Measurements from ENCODE around the gene ASPRV1.

Gene ASPRV1

GRCh38 chr2:69965756-69966445, 4.5 kb upstream of the ASPRV1 start:
- Histone ChIP-seq H3K9me3 (ENCODE audit: severe bottlenecking) (no peaks in the 10 kb centered on the region), H3K27me3 (ENCODE audit: insufficient read depth, poor library complexity, severe bottlenecking) (no peaks in the 10 kb centered on the region), H3K4me3 (ENCODE audit: severe bottlenecking) (no peak overlapping the region), H3K4me1 (ENCODE audit: insufficient read depth, poor library complexity, severe bottlenecking) (no peaks in the 10 kb centered on the region), H3K36me3 (ENCODE audit: low read depth) (no peaks in the 10 kb centered on the region), H3K27ac (ENCODE audit: poor library complexity, severe bottlenecking) (no peak overlapping the region)
- ATAC-seq (ENCODE audit: low read depth) (no peak), DNase-seq (ENCODE audit: low spot score) (no peak)
- TF ChIP-seq, protein P1, sequence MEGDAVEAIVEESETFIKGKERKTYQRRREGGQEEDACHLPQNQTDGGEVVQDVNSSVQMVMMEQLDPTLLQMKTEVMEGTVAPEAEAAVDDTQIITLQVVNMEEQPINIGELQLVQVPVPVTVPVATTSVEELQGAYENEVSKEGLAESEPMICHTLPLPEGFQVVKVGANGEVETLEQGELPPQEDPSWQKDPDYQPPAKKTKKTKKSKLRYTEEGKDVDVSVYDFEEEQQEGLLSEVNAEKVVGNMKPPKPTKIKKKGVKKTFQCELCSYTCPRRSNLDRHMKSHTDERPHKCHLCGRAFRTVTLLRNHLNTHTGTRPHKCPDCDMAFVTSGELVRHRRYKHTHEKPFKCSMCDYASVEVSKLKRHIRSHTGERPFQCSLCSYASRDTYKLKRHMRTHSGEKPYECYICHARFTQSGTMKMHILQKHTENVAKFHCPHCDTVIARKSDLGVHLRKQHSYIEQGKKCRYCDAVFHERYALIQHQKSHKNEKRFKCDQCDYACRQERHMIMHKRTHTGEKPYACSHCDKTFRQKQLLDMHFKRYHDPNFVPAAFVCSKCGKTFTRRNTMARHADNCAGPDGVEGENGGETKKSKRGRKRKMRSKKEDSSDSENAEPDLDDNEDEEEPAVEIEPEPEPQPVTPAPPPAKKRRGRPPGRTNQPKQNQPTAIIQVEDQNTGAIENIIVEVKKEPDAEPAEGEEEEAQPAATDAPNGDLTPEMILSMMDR (IDR thresholded peaks at IDR 0.05; ENCODE audit: poor library complexity, severe bottlenecking): no peak

DNA sequence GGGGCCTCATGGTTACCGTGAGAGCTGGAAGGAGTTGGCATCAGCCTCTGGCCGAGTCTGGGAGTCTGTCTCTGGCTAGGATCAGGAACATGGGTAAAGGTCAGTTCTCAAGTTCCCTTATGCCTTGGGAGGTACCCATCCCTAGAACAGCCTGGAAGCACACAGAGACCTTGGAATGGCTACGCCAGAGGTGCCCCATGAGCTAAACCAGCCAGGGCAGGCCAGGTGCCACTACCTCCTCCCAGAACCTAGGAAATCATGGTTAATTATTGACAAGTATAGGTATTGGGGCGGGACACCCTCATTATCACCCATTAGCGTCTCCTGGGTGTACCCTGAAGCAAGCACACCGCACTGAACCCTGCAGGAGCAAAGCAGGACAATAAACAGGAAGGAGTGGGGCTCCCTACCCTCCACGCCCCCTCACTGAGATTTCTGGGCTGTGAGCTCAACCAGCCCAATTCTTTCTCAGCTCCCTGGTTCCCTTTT, 3.0 kb upstream of the ASPRV1 start:
- no peak for DNase-seq (ENCODE audit: low spot score)
- Histone ChIP-seq H3K9me3 (ENCODE audit: severe bottlenecking) (no peaks in the 10 kb centered on the region), H3K36me3 (ENCODE audit: low read depth) (no peaks in the 10 kb centered on the region), H3K27me3 (ENCODE audit: insufficient read depth, poor library complexity, severe bottlenecking) (no peaks in the 10 kb centered on the region), H3K4me3 (ENCODE audit: severe bottlenecking) (no peak overlapping the region), H3K27ac (ENCODE audit: poor library complexity, severe bottlenecking) (no peak overlapping the region), H3K4me1 (ENCODE audit: insufficient read depth, poor library complexity, severe bottlenecking) (no peaks in the 10 kb centered on the region)
- TF ChIP-seq, protein P1 (IDR thresholded peaks at IDR 0.05; ENCODE audit: poor library complexity, severe bottlenecking): no peak
- no peak for ATAC-seq (ENCODE audit: low read depth)

DNA sequence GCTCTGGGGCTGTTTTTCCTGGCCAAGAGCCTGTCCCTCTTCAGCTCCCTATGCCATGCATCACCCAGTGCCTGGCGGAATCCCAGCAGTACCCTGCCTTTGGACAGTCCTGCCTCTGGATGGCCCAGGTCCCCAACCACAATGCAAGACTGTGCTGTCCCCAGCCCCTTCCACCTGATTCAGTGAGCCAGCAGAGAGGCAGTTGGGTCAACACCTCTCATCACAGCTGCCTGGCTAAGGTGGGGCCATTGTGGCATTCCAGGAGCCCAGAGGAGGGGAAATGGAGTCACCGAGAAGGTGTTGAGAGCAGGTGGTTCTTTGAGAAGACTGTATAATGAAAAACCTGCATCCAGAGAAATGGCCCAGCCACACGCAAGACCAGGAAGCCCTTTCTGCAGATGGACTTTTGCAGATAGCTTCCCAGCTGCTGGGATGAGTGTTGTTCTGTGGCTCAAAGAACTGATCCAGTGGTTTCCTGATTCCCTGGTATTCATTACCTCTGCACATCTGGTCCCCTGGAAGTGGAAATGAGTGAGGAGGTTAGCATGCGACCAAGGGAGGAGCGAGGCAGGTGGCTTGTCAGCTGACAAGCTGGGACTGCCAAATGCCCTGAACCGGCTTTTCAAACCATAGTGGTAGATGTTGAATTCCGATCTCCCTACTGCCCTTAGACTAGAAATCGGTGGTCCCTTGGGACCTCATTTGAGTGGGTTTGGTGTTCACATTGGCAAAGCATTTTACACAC, 1.7 kb upstream of the ASPRV1 start:
- Histone ChIP-seq H3K27me3 (ENCODE audit: insufficient read depth, poor library complexity, severe bottlenecking) (no peaks in the 10 kb centered on the region), H3K27ac (ENCODE audit: poor library complexity, severe bottlenecking) (no peak overlapping the region), H3K36me3 (ENCODE audit: low read depth) (no peaks in the 10 kb centered on the region), H3K4me3 (ENCODE audit: severe bottlenecking) (no peak overlapping the region), H3K4me1 (ENCODE audit: insufficient read depth, poor library complexity, severe bottlenecking) (no peaks in the 10 kb centered on the region), H3K9me3 (ENCODE audit: severe bottlenecking) (no peaks in the 10 kb centered on the region)
- ATAC-seq (ENCODE audit: low read depth) (no peak), DNase-seq (ENCODE audit: low spot score) (no peak)
- TF ChIP-seq, protein P1 (IDR thresholded peaks at IDR 0.05; ENCODE audit: poor library complexity, severe bottlenecking): no peak

DNA sequence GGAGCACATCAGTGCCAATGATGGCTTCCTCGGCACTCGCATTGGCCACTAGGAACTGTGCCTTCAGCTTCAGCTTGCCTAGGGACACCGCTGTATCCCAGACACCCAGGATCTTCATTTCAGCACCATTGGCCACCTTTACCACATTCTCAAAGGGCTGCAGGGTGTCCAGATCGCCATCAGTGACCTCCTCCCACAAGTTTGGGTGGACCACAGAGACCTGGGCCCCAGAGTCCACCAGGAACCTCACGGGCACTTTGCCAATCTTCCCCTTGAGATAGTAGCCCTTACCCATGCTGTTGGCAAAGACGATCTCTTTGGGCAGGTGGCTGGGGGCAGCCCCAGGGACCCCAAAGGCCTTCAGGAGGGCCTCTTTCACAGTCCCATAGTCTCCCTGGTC, 610 bp downstream of the ASPRV1 start:
- DNase-seq (ENCODE audit: low spot score): no peak
- Histone ChIP-seq H3K27me3 (ENCODE audit: insufficient read depth, poor library complexity, severe bottlenecking) (no peaks in the 10 kb centered on the region), H3K9me3 (ENCODE audit: severe bottlenecking) (no peaks in the 10 kb centered on the region), H3K4me3 (ENCODE audit: severe bottlenecking) (no peak overlapping the region), H3K36me3 (ENCODE audit: low read depth) (no peaks in the 10 kb centered on the region), H3K27ac (ENCODE audit: poor library complexity, severe bottlenecking) (no peak overlapping the region), H3K4me1 (ENCODE audit: insufficient read depth, poor library complexity, severe bottlenecking) (no peaks in the 10 kb centered on the region)
- TF ChIP-seq, protein P1 (IDR thresholded peaks at IDR 0.05; ENCODE audit: poor library complexity, severe bottlenecking): no peak
- no peak for ATAC-seq (ENCODE audit: low read depth)

DNA sequence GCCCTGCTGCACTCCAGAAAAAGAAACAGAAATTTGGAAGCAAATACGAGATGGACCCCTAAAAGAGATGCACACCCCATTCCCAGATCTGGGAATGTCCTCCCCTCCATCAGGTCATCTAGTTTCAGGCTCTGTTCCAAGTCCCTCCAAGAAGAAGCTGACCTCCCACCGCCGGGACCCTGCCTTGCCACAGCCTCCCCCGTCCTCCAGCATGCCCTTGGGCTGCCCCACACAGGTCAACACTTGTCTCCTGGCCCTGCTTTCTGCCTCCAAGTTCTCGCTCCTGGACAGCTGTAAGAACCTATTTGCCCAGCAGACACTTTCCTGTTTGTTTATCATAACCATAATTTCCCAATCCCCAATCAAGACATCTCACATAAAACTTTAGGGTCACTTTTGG, 2.0 kb downstream of the ASPRV1 start:
- DNase-seq (ENCODE audit: low spot score): no peak
- Histone ChIP-seq H3K4me3 (ENCODE audit: severe bottlenecking) (no peak overlapping the region), H3K36me3 (ENCODE audit: low read depth) (no peaks in the 10 kb centered on the region), H3K27ac (ENCODE audit: poor library complexity, severe bottlenecking) (no peak overlapping the region), H3K27me3 (ENCODE audit: insufficient read depth, poor library complexity, severe bottlenecking) (no peaks in the 10 kb centered on the region), H3K4me1 (ENCODE audit: insufficient read depth, poor library complexity, severe bottlenecking) (no peaks in the 10 kb centered on the region), H3K9me3 (ENCODE audit: severe bottlenecking) (no peaks in the 10 kb centered on the region)
- no peak for ATAC-seq (ENCODE audit: low read depth)
- TF ChIP-seq, protein P1 (IDR thresholded peaks at IDR 0.05; ENCODE audit: poor library complexity, severe bottlenecking): no peak

Data from RWPE2 (cell line).